SK-N-SH treated with all-trans-retinoic acid at 6 μM for 48 hours (cell line): ENCODE data around the gene SPOCD1.

Experiments used
- ATAC-seq: fragments of 200-7000 bp; cut with Tn5 transposase; 3 replicates; pipeline ENCODE4 v1.9.1; 2020; ENCODE audit warnings: mild to moderate bottlenecking, moderate library complexity
- ARNTL ChIP-seq: fragments of 450-650 bp; formaldehyde crosslinking; IDR thresholded peaks from 2 replicates; pipeline ENCODE4 v1.5.0; 2020; ENCODE audit warnings: low read depth, mild to moderate bottlenecking, moderate library complexity, borderline replicate concordance
- BACH2 ChIP-seq: fragments of 250-450 bp; sonication (Bioruptor Pico); IDR thresholded peaks from 2 replicates; pipeline ENCODE4 v1.9.0; 2021; ENCODE audit warnings: mild to moderate bottlenecking, borderline replicate concordance
- CREB5 ChIP-seq: fragments of 250-450 bp; sonication (Bioruptor Pico); IDR thresholded peaks from 2 replicates; pipeline ENCODE4 v1.5.1; 2020; ENCODE audit warnings: low read depth, mild to moderate bottlenecking, moderate library complexity
- CSDC2 ChIP-seq: fragments of 250-450 bp; sonication (Bioruptor Pico); IDR thresholded peaks from 2 replicates; pipeline ENCODE4 v1.5.0; 2020; ENCODE audit warnings: mild to moderate bottlenecking, moderate library complexity
- CSRNP3 ChIP-seq: fragments of 250-450 bp; sonication (Bioruptor Pico); IDR thresholded peaks from 2 replicates; pipeline ENCODE4 v1.5.1; 2021; ENCODE audit warnings: mild to moderate bottlenecking, moderate library complexity
- ESRRG ChIP-seq: fragments of 250-450 bp; sonication (Bioruptor Pico); IDR thresholded peaks from 2 replicates; pipeline ENCODE4 v1.6.1; 2021; ENCODE audit warnings: mild to moderate bottlenecking
- GLIS3 ChIP-seq: fragments of 250-450 bp; sonication (Bioruptor Pico); IDR thresholded peaks from 2 replicates; pipeline ENCODE4 v1.5.0; 2020; ENCODE audit warnings: mild to moderate bottlenecking, moderate library complexity
- ISL1 ChIP-seq: fragments of 250-450 bp; sonication (Bioruptor Pico); IDR thresholded peaks from 2 replicates; pipeline ENCODE4 v2.1.2; 2022; ENCODE audit warnings: mild to moderate bottlenecking, moderate library complexity
- OSR1 ChIP-seq: fragments of 250-450 bp; sonication (Bioruptor Pico); IDR thresholded peaks from 2 replicates; pipeline ENCODE4 v1.8.0; 2022; ENCODE audit warnings: moderate library complexity, mild to moderate bottlenecking, inconsistent platforms
- PATZ1 ChIP-seq: fragments of 250-450 bp; sonication (Bioruptor Pico); IDR thresholded peaks from 2 replicates; pipeline ENCODE4 v1.8.0; 2020; ENCODE audit warnings: mild to moderate bottlenecking, moderate library complexity, borderline replicate concordance
- PPARA ChIP-seq: fragments of 250-450 bp; sonication (Bioruptor Pico); IDR thresholded peaks from 2 replicates; pipeline ENCODE4 v1.5.0; 2020; ENCODE audit warnings: mild to moderate bottlenecking, borderline replicate concordance
- RARB ChIP-seq: fragments of 250-450 bp; sonication (Bioruptor Pico); IDR thresholded peaks from 2 replicates; pipeline ENCODE4 v1.8.0; 2021; ENCODE audit warnings: mild to moderate bottlenecking, moderate library complexity
- SNAI2 ChIP-seq: fragments of 250-450 bp; sonication (Bioruptor Pico); IDR thresholded peaks from 2 replicates; pipeline ENCODE4 v1.5.0; 2020; ENCODE audit warnings: mild to moderate bottlenecking, moderate library complexity
- TCF4 ChIP-seq: fragments of 250-450 bp; sonication (Bioruptor Pico); IDR thresholded peaks from 2 replicates; pipeline ENCODE4 v1.8.0; 2021; ENCODE audit warnings: mild to moderate bottlenecking, moderate library complexity, borderline replicate concordance
- TOX ChIP-seq: fragments of 250-450 bp; sonication (Bioruptor Pico); IDR thresholded peaks from 2 replicates; pipeline ENCODE4 v1.8.0; 2021; ENCODE audit warnings: mild to moderate bottlenecking, moderate library complexity, borderline replicate concordance
- ZC3H10 ChIP-seq: fragments of 250-450 bp; sonication (Bioruptor Pico); IDR thresholded peaks from 2 replicates; pipeline ENCODE4 v1.5.1; 2021; ENCODE audit warnings: mild to moderate bottlenecking, moderate library complexity
- ZFP3 ChIP-seq: fragments of 250-450 bp; sonication (Bioruptor Pico); IDR thresholded peaks from 2 replicates; pipeline ENCODE4 v1.5.0; 2020; ENCODE audit warnings: mild to moderate bottlenecking, moderate library complexity
- ZFP30 ChIP-seq: fragments of 450-650 bp; formaldehyde crosslinking; IDR thresholded peaks from 2 replicates; pipeline ENCODE4 v1.5.0; 2022; ENCODE audit warnings: mild to moderate bottlenecking, moderate library complexity
- ZNF565 ChIP-seq: fragments of 450-650 bp; formaldehyde crosslinking; conservative IDR thresholded peaks from 2 replicates; pipeline ENCODE4 v1.5.0; 2020; ENCODE audit warnings: low read depth, mild to moderate bottlenecking, moderate library complexity
- ZNF8 ChIP-seq: fragments of 450-650 bp; formaldehyde crosslinking; IDR thresholded peaks from 2 replicates; pipeline ENCODE4 v1.5.0; 2020; ENCODE audit warnings: mild to moderate bottlenecking, moderate library complexity
- TF ChIP-seq, protein P1 (sequence below): fragments of 250-450 bp; sonication (Bioruptor Pico); IDR thresholded peaks from 2 replicates; pipeline ENCODE4 v1.5.0; 2020; ENCODE audit warnings: mild to moderate bottlenecking, moderate library complexity
- TF ChIP-seq, protein P2 (sequence below): fragments of 250-450 bp; sonication (Bioruptor Pico); IDR thresholded peaks from 2 replicates; pipeline ENCODE4 v1.8.0; 2021; ENCODE audit warnings: low read depth, mild to moderate bottlenecking, moderate library complexity, borderline replicate concordance

Gene SPOCD1

GRCh38 chr1:31848381-31848897 lies 32.6 kb upstream of the SPOCD1 start:
- TF ChIP-seq TOX (CRISPR knock-in tag) (no peak), PATZ1 (no peak), ZNF565 (CRISPR knock-in tag) (no peak), CREB5 (CRISPR knock-in tag) (no peak), ISL1 (CRISPR knock-in tag) (no peak), ZFP30 (no peak), CSDC2 (no peak), OSR1 (CRISPR knock-in tag) (no peak), TCF4 (no peak), GLIS3 (CRISPR knock-in tag) (no peak), BACH2 (CRISPR knock-in tag) (no peak), SNAI2 (CRISPR knock-in tag) (no peak), ARNTL (CRISPR knock-in tag) (no peak), CSRNP3 (no peak), ZC3H10 (CRISPR knock-in tag) (no peak), RARB (CRISPR knock-in tag) (no peak), ZFP3 (CRISPR knock-in tag) (no peak), ESRRG (CRISPR knock-in tag) (no peak)
- TF ChIP-seq, protein P1, sequence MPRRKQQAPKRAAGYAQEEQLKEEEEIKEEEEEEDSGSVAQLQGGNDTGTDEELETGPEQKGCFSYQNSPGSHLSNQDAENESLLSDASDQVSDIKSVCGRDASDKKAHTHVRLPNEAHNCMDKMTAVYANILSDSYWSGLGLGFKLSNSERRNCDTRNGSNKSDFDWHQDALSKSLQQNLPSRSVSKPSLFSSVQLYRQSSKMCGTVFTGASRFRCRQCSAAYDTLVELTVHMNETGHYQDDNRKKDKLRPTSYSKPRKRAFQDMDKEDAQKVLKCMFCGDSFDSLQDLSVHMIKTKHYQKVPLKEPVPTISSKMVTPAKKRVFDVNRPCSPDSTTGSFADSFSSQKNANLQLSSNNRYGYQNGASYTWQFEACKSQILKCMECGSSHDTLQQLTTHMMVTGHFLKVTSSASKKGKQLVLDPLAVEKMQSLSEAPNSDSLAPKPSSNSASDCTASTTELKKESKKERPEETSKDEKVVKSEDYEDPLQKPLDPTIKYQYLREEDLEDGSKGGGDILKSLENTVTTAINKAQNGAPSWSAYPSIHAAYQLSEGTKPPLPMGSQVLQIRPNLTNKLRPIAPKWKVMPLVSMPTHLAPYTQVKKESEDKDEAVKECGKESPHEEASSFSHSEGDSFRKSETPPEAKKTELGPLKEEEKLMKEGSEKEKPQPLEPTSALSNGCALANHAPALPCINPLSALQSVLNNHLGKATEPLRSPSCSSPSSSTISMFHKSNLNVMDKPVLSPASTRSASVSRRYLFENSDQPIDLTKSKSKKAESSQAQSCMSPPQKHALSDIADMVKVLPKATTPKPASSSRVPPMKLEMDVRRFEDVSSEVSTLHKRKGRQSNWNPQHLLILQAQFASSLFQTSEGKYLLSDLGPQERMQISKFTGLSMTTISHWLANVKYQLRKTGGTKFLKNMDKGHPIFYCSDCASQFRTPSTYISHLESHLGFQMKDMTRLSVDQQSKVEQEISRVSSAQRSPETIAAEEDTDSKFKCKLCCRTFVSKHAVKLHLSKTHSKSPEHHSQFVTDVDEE (CRISPR knock-in tag): no peak
- TF ChIP-seq, protein P2, sequence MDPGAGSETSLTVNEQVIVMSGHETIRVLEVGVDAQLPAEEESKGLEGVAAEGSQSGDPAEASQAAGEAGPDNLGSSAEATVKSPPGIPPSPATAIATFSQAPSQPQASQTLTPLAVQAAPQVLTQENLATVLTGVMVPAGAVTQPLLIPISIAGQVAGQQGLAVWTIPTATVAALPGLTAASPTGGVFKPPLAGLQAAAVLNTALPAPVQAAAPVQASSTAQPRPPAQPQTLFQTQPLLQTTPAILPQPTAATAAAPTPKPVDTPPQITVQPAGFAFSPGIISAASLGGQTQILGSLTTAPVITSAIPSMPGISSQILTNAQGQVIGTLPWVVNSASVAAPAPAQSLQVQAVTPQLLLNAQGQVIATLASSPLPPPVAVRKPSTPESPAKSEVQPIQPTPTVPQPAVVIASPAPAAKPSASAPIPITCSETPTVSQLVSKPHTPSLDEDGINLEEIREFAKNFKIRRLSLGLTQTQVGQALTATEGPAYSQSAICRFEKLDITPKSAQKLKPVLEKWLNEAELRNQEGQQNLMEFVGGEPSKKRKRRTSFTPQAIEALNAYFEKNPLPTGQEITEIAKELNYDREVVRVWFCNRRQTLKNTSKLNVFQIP (CRISPR knock-in tag): no peak
- TF ChIP-seq, all 23 proteins: peak for 0
- no peak for ATAC-seq

DNA sequence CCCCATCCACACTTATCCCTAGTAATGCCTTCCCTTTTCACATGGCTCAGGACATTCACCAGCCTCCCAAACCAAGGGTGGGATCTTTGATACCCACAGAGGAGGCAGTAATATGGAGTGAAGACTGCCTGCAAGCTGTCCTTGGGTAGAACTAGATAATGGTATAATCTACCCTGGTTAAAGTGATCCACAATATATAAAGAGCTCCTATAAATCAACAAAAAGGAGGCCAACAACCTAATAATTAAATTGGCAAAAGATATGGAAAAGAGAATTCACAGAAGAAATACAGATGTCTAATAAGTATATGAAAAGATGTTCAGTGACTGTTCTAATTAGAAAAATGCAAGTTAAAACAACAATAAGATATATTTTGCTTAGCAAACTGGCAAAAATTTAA lies 30.7 kb upstream of the SPOCD1 start:
- no peak for ATAC-seq

More for the DNA sequence above, 30.7 kb upstream of the SPOCD1 start:
- no peak for TF ChIP-seq PPARA (CRISPR knock-in tag)
- no peak for TF ChIP-seq ARNTL (CRISPR knock-in tag)
- no peak for TF ChIP-seq ZNF8 (CRISPR knock-in tag)
- TF ChIP-seq, protein P1 (CRISPR knock-in tag): no peak
- no peak for TF ChIP-seq ZFP3 (CRISPR knock-in tag)
- no peak for TF ChIP-seq BACH2 (CRISPR knock-in tag)
- TF ChIP-seq CSRNP3: no peak
- no peak for TF ChIP-seq CREB5 (CRISPR knock-in tag)
- TF ChIP-seq, all 23 proteins: peak for 0
